Endodermal cell (in vitro differentiated cells): ENCODE results near the gene SEMA5B. TPM values are rescaled to one million over a fixed set of nuclear protein-coding genes. Genes with fewer than 3 reads are reported as not detected.

Experiments used
- DNase-seq: peaks from one replicate; pipeline ENCODE4 v3.0.0-alpha.2; 2017
- H3K27ac ChIP-seq: 2 replicates; pipeline ENCODE4 v1.5.1; 2013; ENCODE audit warnings: mild to moderate bottlenecking, low read depth, low read length, moderate library complexity
- H3K27me3 ChIP-seq: 2 replicates; pipeline ENCODE4 v1.6.1; 2013; ENCODE audit warnings: mild to moderate bottlenecking, low read length, moderate library complexity; ENCODE audit not compliant: insufficient read depth, control insufficient read depth, poor library complexity, severe bottlenecking
- H3K36me3 ChIP-seq: 2 replicates; pipeline ENCODE4 v1.7.0; 2013; ENCODE audit warnings: mild to moderate bottlenecking, low read length, moderate library complexity; ENCODE audit not compliant: control insufficient read depth, insufficient read depth
- H3K4me1 ChIP-seq: one replicate; pipeline ENCODE4 v1.7.0; 2013; ENCODE audit warnings: low read length; ENCODE audit not compliant: control insufficient read depth, insufficient read depth
- H3K4me3 ChIP-seq: 2 replicates; pipeline ENCODE4 v1.5.1; 2013; ENCODE audit warnings: mild to moderate bottlenecking, low read length, moderate library complexity
- H3K9ac ChIP-seq: 2 replicates; pipeline ENCODE4 v1.6.1; 2013; ENCODE audit warnings: mild to moderate bottlenecking, low read length, moderate library complexity; ENCODE audit not compliant: poor library complexity, severe bottlenecking; ENCODE audit errors: extremely low read depth
- H3K9me3 ChIP-seq: 2 replicates; pipeline ENCODE4 v1.6.1; 2013; ENCODE audit warnings: mild to moderate bottlenecking, low read length, moderate library complexity; ENCODE audit not compliant: control insufficient read depth
- H3K27ac Mint-ChIP-seq: 2 replicates; pipeline ENCODE4 v1.8.0; 2020; ENCODE audit warnings: mixed read lengths
- H3K27me3 Mint-ChIP-seq: 2 replicates; pipeline ENCODE4 v1.8.0; 2021; ENCODE audit warnings: mild to moderate bottlenecking, mixed read lengths; ENCODE audit not compliant: insufficient read depth
- H3K36me3 Mint-ChIP-seq: 2 replicates; pipeline ENCODE4 v1.8.0; 2020; ENCODE audit warnings: low read depth, mixed read lengths
- H3K4me1 Mint-ChIP-seq: 2 replicates; pipeline ENCODE4 v1.8.0; 2020; ENCODE audit warnings: mixed read lengths
- H3K4me3 Mint-ChIP-seq: 2 replicates; pipeline ENCODE4 v1.8.0; 2020; ENCODE audit warnings: mild to moderate bottlenecking, moderate library complexity, mixed read lengths
- H3K9me3 Mint-ChIP-seq: 2 replicates; pipeline ENCODE4 v1.8.0; 2020; ENCODE audit warnings: mild to moderate bottlenecking, mixed read lengths
- CTCF ChIP-seq: fragments of 200-600 bp; sonication (generic); conservative IDR thresholded peaks from 2 replicates; pipeline ENCODE4 v1.5.0; 2021; ENCODE audit warnings: antibody characterized with exemption, mild to moderate bottlenecking
- WGBS, 2 experiments: methylation state at CpG; one replicate each; pipeline versions ENCODE4 v1.1.5 to v1.1.7; 2013; ENCODE audit warnings: missing lambda C conversion rate in 2 of 2, mixed read lengths in 1 of 2; ENCODE audit not compliant: insufficient coverage in 1 of 2, insufficient read length in 1 of 2; 5-methylcytosine and 5-hydroxymethylcytosine counted together
- total RNA-seq, 2 donors: library from RNA; stranded (reverse); fragmentation: NEBNext Ultra II Directional in 1 of 2; extraction: Animal tissue kit (Norgen Biotek cat#: 25700) in 1 of 2; gene quantifications; 2 replicates in 1 of 2; 3 replicates in 1 of 2; pipeline ENCODE4 v1.2.1, GENCODE V29; 2021

SEMA5B gene
- total RNA-seq, 2 donors from 2014 or later, result 37.3 to 45.8 TPM

- no peak for TF ChIP-seq CTCF
- Mint-ChIP-seq H3K27ac (no peak overlapping the region), H3K4me3 (no peak overlapping the region), H3K36me3 (peaks cover 13% of the 10 kb centered on the region), H3K9me3 (no peaks in the 10 kb centered on the region), H3K27me3 (peaks cover 1% of the 10 kb centered on the region), H3K4me1 (peaks cover 45% of the 10 kb centered on the region)
- H3K4me1 ChIP-seq, result no peaks in the 10 kb centered on the region
- DNase-seq, result no peak
- no peaks in the 10 kb centered on the region for H3K27me3 ChIP-seq
- H3K4me3 ChIP-seq, result no peak overlapping the region
- no peak overlapping the region for H3K9ac ChIP-seq
- 98 to 100% methylated on average over 1 of the region's 1 CpG for whole genome bisulfite sequencing, 2 experiments
- H3K36me3 ChIP-seq, result peaks cover 25% of the 10 kb centered on the region
- no peaks in the 10 kb centered on the region for H3K9me3 ChIP-seq
- H3K27ac ChIP-seq, result peak overlapping the region; percentile 42
Measured at GRCh38 chr3:123011447-123011846, 16.1 kb downstream of the SEMA5B start.

GRCh38 chr3:123008840-123009239 lies 18.7 kb downstream of the SEMA5B start:
- H3K27me3 Mint-ChIP-seq, result peaks cover 1% of the 10 kb centered on the region
- H3K4me1 ChIP-seq, result peaks cover 9% of the 10 kb centered on the region

GRCh38 chr3:123006609-123007008 lies 21.0 kb downstream of the SEMA5B start:
- Mint-ChIP-seq H3K4me3 (no peak overlapping the region), H3K36me3 (peaks cover 2% of the 10 kb centered on the region), H3K27me3 (peaks cover 1% of the 10 kb centered on the region), H3K9me3 (no peaks in the 10 kb centered on the region), H3K27ac (no peak overlapping the region), H3K4me1 (peaks cover 56% of the 10 kb centered on the region)
- no peaks in the 10 kb centered on the region for H3K9me3 ChIP-seq
- peaks cover 21% of the 10 kb centered on the region for H3K4me1 ChIP-seq
- no peak for TF ChIP-seq CTCF
- no peak overlapping the region for H3K4me3 ChIP-seq
- H3K27me3 ChIP-seq, result no peaks in the 10 kb centered on the region
- H3K36me3 ChIP-seq, result no peaks in the 10 kb centered on the region
- 95% methylated on average over 1 of the region's 2 CpGs; no CpG with 5 or more reads in 1 of the 2 experiments for WGBS, 2 experiments
- no peak overlapping the region for H3K9ac ChIP-seq
- no peak for DNase-seq
- no peak overlapping the region for H3K27ac ChIP-seq

More at GRCh38 chr3:123008840-123009239, 18.7 kb downstream of the SEMA5B start:
- H3K36me3 Mint-ChIP-seq, result peaks cover 5% of the 10 kb centered on the region
- H3K27ac Mint-ChIP-seq, result no peak overlapping the region
- no peaks in the 10 kb centered on the region for H3K9me3 Mint-ChIP-seq
- Histone ChIP-seq H3K27ac (no peak overlapping the region), H3K9me3 (no peaks in the 10 kb centered on the region), H3K36me3 (peaks cover 12% of the 10 kb centered on the region), H3K9ac (no peak overlapping the region), H3K27me3 (no peaks in the 10 kb centered on the region), H3K4me3 (no peak overlapping the region)
- no peak for DNase-seq
- no peak for TF ChIP-seq CTCF
- H3K4me3 Mint-ChIP-seq, result no peak overlapping the region
- peaks cover 49% of the 10 kb centered on the region for H3K4me1 Mint-ChIP-seq
- 65 to 89% methylated on average over 6 of the region's 6 CpGs for WGBS, 2 experiments
